T-helper 17 cell (primary cell): ENCODE data around the gene AKR1C4. TPM values are rescaled to one million over a fixed set of nuclear protein-coding genes. Genes with fewer than 3 reads are reported as not detected.
"Not testable (repeated sequence)": the region's sequence is repeated elsewhere in the genome, so short reads cannot be mapped to it uniquely, and the experiment has no call there.

Experiments
- ATAC-seq: fragments of 150-1000 bp; cut with Tn5 transposase; 2 replicates; pipeline ENCODE4 v1.10.0; 2021; ENCODE audit warnings: mild to moderate bottlenecking, moderate library complexity
- DNase-seq, 3 donors: peaks; one replicate each; pipeline versions ENCODE4 v3.0.0 to v3.0.0-alpha.2; 2020 to 2021
- H3K9me3 ChIP-seq: one replicate; pipeline ENCODE4 v1.7.0; 2013; ENCODE audit warnings: low read length, mild to moderate bottlenecking; ENCODE audit not compliant: control insufficient read depth, poor library complexity, severe bottlenecking
- H3K27ac Mint-ChIP-seq: one replicate; pipeline ENCODE4 v1.8.0; 2022; ENCODE audit warnings: mild to moderate bottlenecking, moderate library complexity, mixed read lengths
- H3K27me3 Mint-ChIP-seq: one replicate; pipeline ENCODE4 v1.8.0; 2022; ENCODE audit warnings: mixed read lengths
- H3K36me3 Mint-ChIP-seq: one replicate; pipeline ENCODE4 v1.8.0; 2022; ENCODE audit warnings: low read depth, mixed read lengths
- H3K4me1 Mint-ChIP-seq: one replicate; pipeline ENCODE4 v1.8.0; 2022; ENCODE audit warnings: mild to moderate bottlenecking, mixed read lengths
- H3K4me3 Mint-ChIP-seq: one replicate; pipeline ENCODE4 v1.8.0; 2022; ENCODE audit warnings: mild to moderate bottlenecking, moderate library complexity, mixed read lengths
- total RNA-seq, 4 donors: library from RNA in 2 of 4; stranded (reverse) in 2 of 4; gene quantifications; one replicate each; pipeline ENCODE4 v1.2.3 and lab custom pipeline; 2022 to 2026

The AKR1C4 gene
- total RNA-seq, 2 donors from 2014 or later = not detected

DNA sequence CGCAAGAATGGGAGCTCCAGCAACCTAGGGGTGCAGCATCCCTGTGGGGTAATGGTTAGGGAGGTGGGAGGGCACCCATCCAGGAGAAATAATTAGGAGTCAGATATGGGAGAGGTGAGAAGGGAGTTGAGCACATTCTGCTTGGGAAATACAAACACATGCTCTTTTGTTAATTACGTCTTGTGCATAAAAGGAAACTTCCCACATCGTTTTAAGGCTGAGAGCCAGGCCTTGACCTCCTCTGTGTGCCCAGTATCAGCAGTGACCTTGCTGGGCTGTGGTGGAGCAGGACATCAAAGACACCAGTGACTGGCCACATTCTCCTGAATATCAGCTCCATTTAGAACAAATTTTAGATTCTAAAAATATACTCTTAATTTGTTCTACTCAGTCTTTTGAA is 22.6 kb downstream of the AKR1C4 start:
- Mint-ChIP-seq H3K4me1 (no peaks in the 10 kb centered on the region), H3K27me3 (no peaks in the 10 kb centered on the region), H3K4me3 (no peak overlapping the region), H3K27ac (no peak overlapping the region), H3K36me3 (no peaks in the 10 kb centered on the region)
- H3K9me3 ChIP-seq = no peaks in the 10 kb centered on the region
- DNase-seq (no peak), ATAC-seq (no peak)

DNA sequence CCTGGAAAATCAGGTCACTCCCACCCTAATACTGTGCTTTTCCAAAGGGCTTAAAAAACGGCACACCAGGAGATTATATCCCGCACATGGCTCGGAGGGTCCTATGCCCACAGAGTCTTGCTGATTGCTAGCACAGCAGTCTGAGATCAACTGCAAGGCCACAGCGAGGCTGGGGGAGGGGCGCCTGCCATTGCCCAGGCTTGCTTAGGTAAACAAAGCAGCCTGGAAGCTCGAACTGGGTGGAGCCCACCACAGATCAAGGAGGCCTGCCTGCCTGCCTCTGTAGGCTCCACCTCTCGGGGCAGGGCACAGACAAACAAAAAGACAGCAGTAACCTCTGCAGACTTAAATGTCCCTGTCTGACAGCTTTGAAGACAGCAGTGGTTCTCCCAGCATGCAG is 26.3 kb downstream of the AKR1C4 start:
- H3K27ac Mint-ChIP-seq, H3K9me3 ChIP-seq, H3K36me3 Mint-ChIP-seq, DNase-seq, ATAC-seq, H3K4me1 Mint-ChIP-seq, H3K27me3 Mint-ChIP-seq, H3K4me3 Mint-ChIP-seq: not testable (repeated sequence)

DNA sequence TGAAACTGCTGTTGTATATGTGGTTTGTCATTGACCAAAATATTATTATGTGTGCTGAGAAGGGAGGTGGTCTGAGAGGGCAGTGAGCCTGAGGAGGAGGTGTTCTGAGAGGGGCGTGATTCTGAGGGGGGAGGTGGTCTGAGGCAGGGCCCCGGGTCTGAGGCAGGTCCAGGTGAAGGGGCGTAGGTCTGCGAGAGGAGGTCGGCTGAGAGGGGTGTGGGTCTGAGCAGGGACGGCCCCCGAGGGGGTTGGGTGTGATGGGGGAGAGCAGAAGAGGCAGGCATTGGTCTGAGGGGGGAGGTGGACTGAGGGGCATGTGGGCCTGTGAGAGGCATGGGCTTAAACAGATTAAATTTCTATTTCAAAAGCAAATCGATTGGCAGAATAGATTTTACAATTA is 32.4 kb downstream of the AKR1C4 start:
- ATAC-seq = no peak
- DNase-seq = no peak
- no peaks in the 10 kb centered on the region for H3K27me3 Mint-ChIP-seq

GRCh38 chr10:5233324-5233723 is 36.7 kb downstream of the AKR1C4 start:
- no peak overlapping the region for H3K27ac Mint-ChIP-seq
- H3K4me1 Mint-ChIP-seq = no peaks in the 10 kb centered on the region
- H3K9me3 ChIP-seq = no peaks in the 10 kb centered on the region
- no peak overlapping the region for H3K4me3 Mint-ChIP-seq
- ATAC-seq (no peak), DNase-seq (no peak)
- no peaks in the 10 kb centered on the region for H3K27me3 Mint-ChIP-seq
- H3K36me3 Mint-ChIP-seq = peaks cover 9% of the 10 kb centered on the region

More for the DNA sequence above, 32.4 kb downstream of the AKR1C4 start:
- Mint-ChIP-seq H3K4me3 (no peak overlapping the region), H3K27ac (no peak overlapping the region), H3K4me1 (no peaks in the 10 kb centered on the region), H3K36me3 (peaks cover 2% of the 10 kb centered on the region)
- no peaks in the 10 kb centered on the region for H3K9me3 ChIP-seq

GRCh38 chr10:5234106-5234860 is 37.6 kb downstream of the AKR1C4 start:
- Mint-ChIP-seq H3K36me3 (peaks cover 9% of the 10 kb centered on the region), H3K27ac (no peak overlapping the region), H3K4me3 (no peak overlapping the region), H3K27me3 (no peaks in the 10 kb centered on the region), H3K4me1 (no peaks in the 10 kb centered on the region)
- no peaks in the 10 kb centered on the region for H3K9me3 ChIP-seq
- no peak for ATAC-seq
- DNase-seq = no peak

DNA sequence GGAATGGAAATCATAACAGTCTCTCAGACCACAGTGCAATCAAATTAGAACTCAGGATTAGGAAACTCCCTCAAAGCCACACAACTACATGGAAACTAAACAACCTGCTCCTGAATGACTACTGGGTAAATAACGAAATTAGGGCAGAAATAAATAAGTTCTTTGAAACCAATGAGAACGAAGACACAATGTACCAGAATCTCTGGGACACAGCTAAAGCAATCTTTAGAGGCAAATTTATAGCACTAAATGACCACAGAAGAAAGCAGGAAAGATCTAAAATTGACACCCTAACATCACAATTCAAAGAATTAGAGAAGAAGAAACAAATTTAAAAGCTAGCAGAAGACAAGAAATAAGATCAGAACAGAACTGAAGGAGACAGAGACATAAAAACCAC is 40.9 kb downstream of the AKR1C4 start:
- not testable (repeated sequence) for H3K27me3 Mint-ChIP-seq, H3K4me3 Mint-ChIP-seq, H3K27ac Mint-ChIP-seq, DNase-seq, H3K4me1 Mint-ChIP-seq, H3K9me3 ChIP-seq, ATAC-seq
- H3K36me3 Mint-ChIP-seq = peaks cover 12% of the 10 kb centered on the region

- H3K9me3 ChIP-seq = no peaks in the 10 kb centered on the region
- Mint-ChIP-seq H3K27ac (no peak overlapping the region), H3K36me3 (peaks cover 7% of the 10 kb centered on the region), H3K4me1 (no peaks in the 10 kb centered on the region), H3K4me3 (no peak overlapping the region), H3K27me3 (no peaks in the 10 kb centered on the region)
- ATAC-seq (no peak), DNase-seq (no peak)
Measured at GRCh38 chr10:5242585-5242984, 45.9 kb downstream of the AKR1C4 start.

- no peaks in the 10 kb centered on the region for H3K27me3 Mint-ChIP-seq
- DNase-seq (no peak), ATAC-seq (no peak)
- no peak overlapping the region for H3K27ac Mint-ChIP-seq
- no peaks in the 10 kb centered on the region for H3K4me1 Mint-ChIP-seq
- H3K36me3 Mint-ChIP-seq = peaks cover 3% of the 10 kb centered on the region
- H3K4me3 Mint-ChIP-seq = no peak overlapping the region
- H3K9me3 ChIP-seq = no peaks in the 10 kb centered on the region
Measured at GRCh38 chr10:5243521-5243987, 46.9 kb downstream of the AKR1C4 start.

DNA sequence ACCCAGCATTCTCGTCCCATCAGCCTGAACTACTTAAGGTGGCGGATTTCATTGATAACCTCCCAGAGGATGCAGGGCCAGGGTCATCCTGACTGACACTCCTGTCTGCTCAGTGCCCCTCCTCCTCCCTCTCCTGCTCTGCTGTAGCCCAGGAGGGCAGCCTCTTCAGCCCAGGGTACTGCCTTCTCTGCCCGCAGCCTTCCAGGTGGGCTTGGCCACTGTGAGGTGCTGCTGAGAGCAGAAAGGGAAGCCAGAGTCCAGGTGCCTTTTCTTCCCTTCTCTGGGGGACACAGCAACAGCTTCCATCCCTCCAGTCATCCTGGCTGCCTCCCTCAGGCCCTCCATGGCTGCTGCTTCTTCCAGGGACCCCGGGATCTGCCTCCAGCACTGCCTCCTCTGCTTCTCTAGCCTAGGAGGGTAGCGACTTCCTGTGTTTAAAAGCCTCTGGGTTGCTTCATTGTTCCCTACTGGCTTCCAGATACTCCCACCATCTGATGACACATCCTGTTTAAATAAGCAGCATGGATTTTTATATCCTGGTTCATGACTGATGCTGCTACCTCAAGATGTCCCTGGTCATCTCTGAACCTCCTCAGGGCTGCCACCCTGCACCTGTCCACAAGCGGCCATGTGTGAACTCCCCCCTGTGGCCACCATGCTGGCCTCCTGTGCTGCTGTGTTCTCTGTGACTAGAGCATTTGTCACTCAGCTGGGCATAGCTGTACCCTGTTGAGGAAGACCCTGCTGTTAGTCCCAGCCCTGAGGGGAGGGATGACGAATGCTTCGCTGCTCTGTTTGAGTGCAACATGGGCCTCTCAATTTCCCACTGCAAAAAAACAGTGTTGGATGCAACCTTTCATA is 55.8 kb downstream of the AKR1C4 start:
- Mint-ChIP-seq H3K4me3 (no peak overlapping the region), H3K4me1 (no peaks in the 10 kb centered on the region), H3K27ac (no peak overlapping the region), H3K36me3 (peaks cover 2% of the 10 kb centered on the region), H3K27me3 (no peaks in the 10 kb centered on the region)
- no peak for ATAC-seq
- H3K9me3 ChIP-seq = no peaks in the 10 kb centered on the region
- DNase-seq = no peak

DNA sequence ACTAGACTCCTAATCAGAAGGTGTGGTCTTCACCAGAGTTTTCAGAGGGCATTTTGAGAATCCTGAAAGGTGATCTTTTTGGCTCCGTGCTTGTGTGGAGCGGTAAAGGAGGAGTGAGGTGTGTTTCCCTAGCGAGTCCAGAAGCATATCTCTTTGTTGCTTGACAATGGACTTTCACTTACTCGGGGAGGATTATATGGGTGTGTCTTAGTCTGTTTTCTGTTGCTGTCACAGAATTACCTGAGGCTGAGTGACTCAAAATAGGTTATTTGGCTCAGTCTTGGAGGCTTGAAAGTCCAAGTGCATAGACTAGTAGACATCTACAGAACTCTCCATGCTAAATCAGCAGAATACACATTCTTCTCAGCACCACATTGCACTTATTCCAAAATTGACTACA is 57.9 kb downstream of the AKR1C4 start:
- DNase-seq (no peak), ATAC-seq (no peak)
- H3K4me3 Mint-ChIP-seq = no peak overlapping the region
- H3K9me3 ChIP-seq = no peaks in the 10 kb centered on the region
- H3K4me1 Mint-ChIP-seq = no peaks in the 10 kb centered on the region
- H3K27ac Mint-ChIP-seq = no peak overlapping the region
- H3K27me3 Mint-ChIP-seq = no peaks in the 10 kb centered on the region
- H3K36me3 Mint-ChIP-seq = peaks cover 2% of the 10 kb centered on the region

DNA sequence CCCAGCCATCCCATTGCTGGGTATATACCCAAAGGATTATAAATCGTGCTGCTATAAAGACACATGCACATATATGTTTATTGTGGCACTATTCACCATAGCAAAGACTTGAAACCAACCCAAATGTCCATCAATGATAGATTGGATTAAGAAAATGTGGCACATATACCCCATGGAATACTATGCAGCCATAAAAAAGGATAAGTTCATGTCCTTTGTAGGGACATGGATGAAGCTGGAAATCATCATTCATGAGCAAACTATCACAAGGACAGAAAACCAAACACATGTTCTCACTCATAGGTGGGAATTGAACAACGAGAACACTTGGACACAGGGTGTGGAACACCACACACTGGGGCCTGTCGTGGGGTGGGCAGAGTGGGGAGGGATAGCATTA is 61.1 kb downstream of the AKR1C4 start:
- not testable (repeated sequence) for H3K36me3 Mint-ChIP-seq, H3K4me3 Mint-ChIP-seq, H3K27me3 Mint-ChIP-seq, DNase-seq, H3K9me3 ChIP-seq, ATAC-seq, H3K27ac Mint-ChIP-seq, H3K4me1 Mint-ChIP-seq

- ATAC-seq = no peak
- H3K27me3 Mint-ChIP-seq = no peaks in the 10 kb centered on the region
Measured at GRCh38 chr10:5259132-5259951, 62.7 kb downstream of the AKR1C4 start.

GRCh38 chr10:5259952-5260578 is 63.4 kb downstream of the AKR1C4 start:
- Mint-ChIP-seq H3K27ac (no peak overlapping the region), H3K4me1 (no peaks in the 10 kb centered on the region), H3K36me3 (peaks cover 4% of the 10 kb centered on the region), H3K4me3 (no peak overlapping the region), H3K27me3 (no peaks in the 10 kb centered on the region)
- no peaks in the 10 kb centered on the region for H3K9me3 ChIP-seq
- DNase-seq (no peak), ATAC-seq (no peak)

More at GRCh38 chr10:5259132-5259951, 62.7 kb downstream of the AKR1C4 start:
- H3K9me3 ChIP-seq = no peaks in the 10 kb centered on the region
- DNase-seq = no peak
- Mint-ChIP-seq H3K27ac (no peak overlapping the region), H3K36me3 (peaks cover 6% of the 10 kb centered on the region), H3K4me3 (no peak overlapping the region), H3K4me1 (no peaks in the 10 kb centered on the region)
